Peyer's patch (tissue), 4 donors: ENCODE measurements around the gene TMEM59L.

ENCODE experiments used
- POLR2A ChIP-seq, 2 donors: fragments of 450-650 bp; IDR thresholded peaks; one replicate each; pipeline ENCODE4 v1.5.1; 2017; ENCODE audit warnings: antibody characterized with exemption in 2 of 2, mild to moderate bottlenecking in 2 of 2, moderate library complexity in 2 of 2
- TF ChIP-seq, protein P1 (sequence below), 6 experiments: fragments of 450-650 bp in 4 of 6; fragments of 200-600 bp in 2 of 6; sonication (generic) in 1 of 6; IDR thresholded peaks; one replicate each; pipeline ENCODE4 v1.5.1; 2017 to 2019; ENCODE audit warnings: antibody characterized with exemption in 6 of 6, mild to moderate bottlenecking in 3 of 6, moderate library complexity in 1 of 6

- TF ChIP-seq, protein P1, sequence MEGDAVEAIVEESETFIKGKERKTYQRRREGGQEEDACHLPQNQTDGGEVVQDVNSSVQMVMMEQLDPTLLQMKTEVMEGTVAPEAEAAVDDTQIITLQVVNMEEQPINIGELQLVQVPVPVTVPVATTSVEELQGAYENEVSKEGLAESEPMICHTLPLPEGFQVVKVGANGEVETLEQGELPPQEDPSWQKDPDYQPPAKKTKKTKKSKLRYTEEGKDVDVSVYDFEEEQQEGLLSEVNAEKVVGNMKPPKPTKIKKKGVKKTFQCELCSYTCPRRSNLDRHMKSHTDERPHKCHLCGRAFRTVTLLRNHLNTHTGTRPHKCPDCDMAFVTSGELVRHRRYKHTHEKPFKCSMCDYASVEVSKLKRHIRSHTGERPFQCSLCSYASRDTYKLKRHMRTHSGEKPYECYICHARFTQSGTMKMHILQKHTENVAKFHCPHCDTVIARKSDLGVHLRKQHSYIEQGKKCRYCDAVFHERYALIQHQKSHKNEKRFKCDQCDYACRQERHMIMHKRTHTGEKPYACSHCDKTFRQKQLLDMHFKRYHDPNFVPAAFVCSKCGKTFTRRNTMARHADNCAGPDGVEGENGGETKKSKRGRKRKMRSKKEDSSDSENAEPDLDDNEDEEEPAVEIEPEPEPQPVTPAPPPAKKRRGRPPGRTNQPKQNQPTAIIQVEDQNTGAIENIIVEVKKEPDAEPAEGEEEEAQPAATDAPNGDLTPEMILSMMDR (IDR thresholded peaks at IDR 0.05), result no peak
- TF ChIP-seq POLR2A (IDR thresholded peaks at IDR 0.05), result no peak
Measured at GRCh38 chr19:18629166-18630088, 16.8 kb downstream of the TMEM59L start.
